ENCODE results near the gene GMDS.

The GMDS gene

DNA sequence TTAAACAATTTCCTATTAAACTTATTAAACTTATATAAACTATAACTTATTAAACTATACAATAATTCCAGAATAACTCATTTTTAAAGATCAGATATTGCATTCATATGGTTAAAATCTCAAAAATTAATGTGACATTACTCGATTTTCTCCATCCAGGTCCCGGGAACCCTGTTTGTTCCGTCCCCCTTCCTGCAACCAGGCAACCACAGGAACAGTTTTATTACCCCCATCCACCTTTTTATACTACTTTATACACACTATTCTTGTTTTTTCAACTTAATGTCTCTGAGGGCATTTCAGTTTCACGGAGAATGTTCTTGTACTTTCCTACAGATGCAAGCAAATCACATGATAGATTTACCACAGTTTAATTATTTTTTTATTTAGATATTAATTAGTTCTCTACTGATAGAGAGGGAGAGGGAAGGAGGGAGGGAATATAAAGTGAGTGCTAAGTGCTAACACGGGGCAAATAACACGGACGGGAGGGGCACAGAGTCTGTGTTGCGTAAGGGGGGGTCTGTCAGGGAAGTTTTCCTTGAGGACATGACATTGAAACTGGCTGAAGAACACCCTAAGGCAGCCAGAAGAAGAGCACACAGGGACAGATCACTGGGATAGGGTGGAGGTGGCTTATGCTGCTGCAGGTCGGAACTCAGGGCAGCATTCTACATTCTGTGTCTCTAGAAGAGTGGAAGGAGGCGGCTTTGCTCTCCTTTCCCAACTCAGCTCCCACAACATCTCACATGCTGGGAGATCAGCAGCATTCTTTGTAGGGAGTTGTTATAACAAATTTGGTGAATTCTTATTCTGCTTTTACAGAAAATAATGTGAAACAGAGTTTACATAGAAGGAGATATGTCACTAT, 410.5 kb downstream of the GMDS start:
- DNase-seq (ENCODE audit: low spot score) = no peak
- TF ChIP-seq, protein P1, sequence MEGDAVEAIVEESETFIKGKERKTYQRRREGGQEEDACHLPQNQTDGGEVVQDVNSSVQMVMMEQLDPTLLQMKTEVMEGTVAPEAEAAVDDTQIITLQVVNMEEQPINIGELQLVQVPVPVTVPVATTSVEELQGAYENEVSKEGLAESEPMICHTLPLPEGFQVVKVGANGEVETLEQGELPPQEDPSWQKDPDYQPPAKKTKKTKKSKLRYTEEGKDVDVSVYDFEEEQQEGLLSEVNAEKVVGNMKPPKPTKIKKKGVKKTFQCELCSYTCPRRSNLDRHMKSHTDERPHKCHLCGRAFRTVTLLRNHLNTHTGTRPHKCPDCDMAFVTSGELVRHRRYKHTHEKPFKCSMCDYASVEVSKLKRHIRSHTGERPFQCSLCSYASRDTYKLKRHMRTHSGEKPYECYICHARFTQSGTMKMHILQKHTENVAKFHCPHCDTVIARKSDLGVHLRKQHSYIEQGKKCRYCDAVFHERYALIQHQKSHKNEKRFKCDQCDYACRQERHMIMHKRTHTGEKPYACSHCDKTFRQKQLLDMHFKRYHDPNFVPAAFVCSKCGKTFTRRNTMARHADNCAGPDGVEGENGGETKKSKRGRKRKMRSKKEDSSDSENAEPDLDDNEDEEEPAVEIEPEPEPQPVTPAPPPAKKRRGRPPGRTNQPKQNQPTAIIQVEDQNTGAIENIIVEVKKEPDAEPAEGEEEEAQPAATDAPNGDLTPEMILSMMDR (IDR thresholded peaks at IDR 0.05; ENCODE audit: extremely low read depth, missing control alignments) = no peak

DNA sequence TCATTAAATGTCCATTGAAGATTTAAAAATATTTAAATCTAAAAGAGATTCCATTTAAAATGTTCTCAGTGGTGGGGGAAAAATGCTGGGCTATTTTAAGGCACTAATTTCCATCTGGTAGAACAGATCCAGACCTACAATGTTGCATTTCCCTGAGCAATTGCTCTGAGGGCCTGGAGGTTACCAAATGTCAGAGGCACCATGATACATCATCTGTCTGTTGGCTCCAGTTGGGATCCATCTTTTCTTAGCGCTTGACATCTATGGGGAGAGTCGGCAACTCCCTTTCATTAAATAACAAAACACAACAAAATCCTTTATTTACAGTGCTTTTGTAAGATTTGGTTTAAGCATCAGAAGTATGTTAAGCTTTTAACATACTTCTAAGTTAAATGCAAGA, 411.2 kb downstream of the GMDS start:
- no peak for DNase-seq (ENCODE audit: low spot score)
- TF ChIP-seq, protein P1 (IDR thresholded peaks at IDR 0.05; ENCODE audit: extremely low read depth, missing control alignments) = no peak

DNA sequence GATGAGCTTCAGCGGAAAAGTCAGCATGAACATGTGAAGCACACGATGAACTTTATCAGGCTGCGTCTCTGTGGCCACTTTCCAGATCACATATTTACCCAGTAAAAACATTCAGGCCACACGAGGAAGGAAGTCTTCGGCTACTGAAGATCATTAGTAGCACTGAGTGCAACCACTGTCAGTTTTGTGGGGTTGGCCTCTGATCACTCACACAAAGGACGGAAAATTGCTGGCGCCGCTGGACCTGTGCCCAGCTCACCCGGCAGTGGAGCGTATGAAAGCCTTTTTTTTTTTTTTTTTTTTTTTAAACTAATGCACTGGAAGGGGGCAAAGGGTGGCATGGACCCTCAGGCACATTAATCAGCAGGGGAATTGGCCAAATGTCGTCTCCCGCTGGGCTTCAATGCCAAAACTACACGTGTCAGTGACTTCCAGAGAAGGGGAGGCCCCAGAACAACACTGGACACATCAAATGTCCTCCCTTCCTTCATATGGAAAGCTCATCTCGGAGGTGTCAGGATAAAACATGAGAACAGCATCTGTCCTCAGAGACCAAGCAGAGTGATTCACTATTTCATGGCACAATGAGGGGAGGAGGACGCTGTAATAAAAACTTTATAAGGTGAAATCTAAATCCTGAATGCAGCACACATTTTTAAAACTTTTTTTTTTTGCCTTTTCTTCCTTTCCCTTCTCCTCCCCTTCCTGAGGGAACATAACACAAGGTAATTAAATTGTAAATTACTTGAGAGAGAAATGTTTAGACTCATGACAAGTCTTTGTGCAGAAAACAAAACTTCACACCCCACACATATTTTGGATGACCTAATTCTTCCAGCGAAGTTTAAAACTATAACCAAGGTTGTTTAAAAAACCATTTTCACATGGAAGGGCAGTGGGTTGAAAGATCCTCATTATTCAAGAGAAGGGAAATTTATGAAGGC, 412.3 kb downstream of the GMDS start:
- TF ChIP-seq, protein P1 (IDR thresholded peaks at IDR 0.05; ENCODE audit: extremely low read depth, missing control alignments) = no peak

DNA sequence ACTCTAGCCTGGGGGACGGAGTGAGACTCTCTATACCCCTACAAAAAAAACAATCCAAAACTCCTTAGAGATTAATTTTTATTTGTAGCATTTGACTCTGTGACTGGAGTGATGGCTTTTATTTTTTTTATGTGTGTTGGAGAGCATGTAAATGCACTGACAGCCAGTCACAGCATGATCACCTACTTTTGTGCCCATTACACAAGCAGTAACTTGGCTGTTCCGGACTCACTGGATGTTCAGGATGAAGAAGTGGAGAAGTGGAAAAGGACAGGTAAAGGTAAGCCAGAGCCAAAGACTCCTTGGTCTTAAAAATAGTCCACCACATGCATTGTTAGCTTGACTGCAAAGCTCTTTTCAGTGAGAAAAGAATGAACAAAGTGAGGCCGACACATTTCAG, 413.0 kb downstream of the GMDS start:
- TF ChIP-seq, protein P1 (IDR thresholded peaks at IDR 0.05; ENCODE audit: extremely low read depth, missing control alignments) = no peak
- no peak for DNase-seq (ENCODE audit: low spot score)

More for the DNA sequence above, 412.3 kb downstream of the GMDS start:
- no peak for DNase-seq (ENCODE audit: low spot score)

DNA sequence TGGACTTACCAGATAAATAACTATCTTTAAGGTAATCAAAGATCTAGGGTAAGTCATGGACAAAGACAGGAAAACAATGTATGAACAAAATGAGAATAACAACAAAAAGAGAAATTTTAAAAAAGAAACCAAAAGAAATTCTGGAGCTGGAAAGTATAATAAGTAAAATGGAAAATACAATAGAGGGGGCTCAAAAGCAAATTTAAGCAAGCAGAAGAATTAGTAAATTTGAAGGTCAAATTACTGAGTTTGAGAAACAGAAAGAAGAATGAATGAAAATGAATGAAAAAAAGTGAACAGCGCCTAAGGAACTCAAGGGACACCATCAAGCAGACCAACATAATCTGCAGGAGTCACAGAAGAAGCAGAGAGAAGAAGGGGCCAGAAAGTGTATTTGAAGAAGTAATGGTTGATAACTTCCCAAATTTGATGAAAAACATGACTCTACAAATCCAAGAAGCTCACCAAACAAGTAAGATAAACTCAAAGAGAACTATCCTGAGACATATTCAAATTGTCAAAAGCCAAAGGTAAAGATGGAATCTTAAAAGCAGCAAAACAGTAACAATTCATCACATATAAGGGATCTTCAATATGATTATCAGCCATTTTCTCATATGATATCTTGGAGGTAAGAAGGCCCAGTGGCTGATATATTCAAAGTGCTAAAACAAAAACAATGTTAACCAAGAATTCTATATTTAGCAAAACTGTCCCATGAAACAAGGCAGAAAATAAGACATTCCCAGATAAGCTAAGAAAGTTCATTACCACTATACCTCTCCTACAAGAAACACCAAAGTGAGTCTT, 417.2 kb downstream of the GMDS start:
- TF ChIP-seq, protein P1 (IDR thresholded peaks at IDR 0.05; ENCODE audit: extremely low read depth, missing control alignments) = no peak
- DNase-seq (ENCODE audit: low spot score) = no peak

DNA sequence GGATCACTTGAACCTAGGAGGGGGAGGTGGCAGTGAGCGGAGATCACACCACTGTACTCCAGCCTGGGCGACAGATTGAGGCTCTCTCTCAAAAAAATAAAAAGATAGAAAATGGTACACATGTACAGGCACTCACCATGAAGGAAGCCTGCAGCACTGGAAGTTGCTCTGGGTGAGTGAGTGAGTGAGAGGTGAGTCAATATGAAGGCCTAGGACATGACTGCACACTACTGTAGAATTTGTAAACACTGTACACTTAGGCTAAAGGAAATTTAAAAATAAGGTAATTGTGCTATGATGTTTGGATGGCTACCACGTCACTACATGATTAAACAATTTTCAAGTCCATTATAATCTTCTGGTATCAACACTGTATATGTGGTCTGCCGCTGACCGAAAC, 419.5 kb downstream of the GMDS start:
- no peak for DNase-seq (ENCODE audit: low spot score)
- TF ChIP-seq, protein P1 (IDR thresholded peaks at IDR 0.05; ENCODE audit: extremely low read depth, missing control alignments) = no peak

All from GM20000 (cell line).